Spleen (tissue), 7 donors: ENCODE results near the gene TNS4.

Experiments
- CTCF ChIP-seq, 11 experiments: fragments of 200-600 bp in 7 of 11; fragments of 450-650 bp in 4 of 11; sonication (generic) in 4 of 11; IDR thresholded peaks in 8 of 11; conservative IDR thresholded peaks in 3 of 11; 1 replicate in 7 of 11; 2 replicates in 4 of 11; pipeline versions ENCODE4 v1.4.0 to v1.8.0; 2016 to 2021; ENCODE audit warnings: antibody characterized with exemption in 11 of 11, inconsistent platforms in 4 of 11, mild to moderate bottlenecking in 1 of 11
- POLR2A ChIP-seq, 3 donors: fragments of 450-650 bp; IDR thresholded peaks; one replicate each; pipeline ENCODE4 v1.5.1; 2017; ENCODE audit warnings: antibody characterized with exemption in 3 of 3, mild to moderate bottlenecking in 1 of 3
- POLR2AphosphoS5 ChIP-seq, 3 donors: sonication (generic); formaldehyde crosslinking; IDR thresholded peaks; one replicate each; pipeline ENCODE4 v1.5.1; 2017; ENCODE audit warnings: antibody characterized with exemption in 3 of 3
- donor health status: DM: no; HTN: no; CAD: no; lungs with moderate emphysema.
- donor health status: DM: no; HTN: no; CAD: no.
- donor health status: DM: no; HTN: no; CAD: no.

- TF ChIP-seq CTCF (IDR thresholded peaks at IDR 0.05 in 8 of 11, conservative IDR thresholded peaks at IDR 0.05 in 3 of 11) (no peak), POLR2A (IDR thresholded peaks at IDR 0.05) (no peak), POLR2AphosphoS5 (IDR thresholded peaks at IDR 0.05) (peak; percentile 69 to 95 (median 94))
Measured at GRCh38 chr17:40536295-40537171, 35.1 kb upstream of the TNS4 start.
